Upper lobe of right lung (tissue), 1 donor: ENCODE measurements around the gene SPSB3. TPM values are rescaled to one million over a fixed set of nuclear protein-coding genes. Genes with fewer than 3 reads are reported as not detected.

Experiments
- ATAC-seq: fragments of 200-7000 bp; cut with Tn5 transposase; one replicate; pipeline ENCODE4 v1.9.1; 2020; ENCODE audit warnings: mild to moderate bottlenecking, moderate library complexity
- DNase-seq: peaks from one replicate; pipeline ENCODE4 v3.0.0-alpha.2; 2020
- H3K27ac ChIP-seq: fragments of 200-600 bp; one replicate; pipeline ENCODE4 v1.8.0; 2022
- H3K27me3 ChIP-seq: fragments of 200-600 bp; one replicate; pipeline ENCODE4 v1.8.0; 2022; ENCODE audit warnings: mild to moderate bottlenecking
- H3K36me3 ChIP-seq: fragments of 200-600 bp; one replicate; pipeline ENCODE4 v1.8.0; 2022
- H3K4me1 ChIP-seq: fragments of 200-600 bp; one replicate; pipeline ENCODE4 v1.8.0; 2022
- H3K4me3 ChIP-seq: fragments of 200-600 bp; one replicate; pipeline ENCODE4 v1.8.0; 2022; ENCODE audit warnings: mild to moderate bottlenecking
- H3K9me3 ChIP-seq: fragments of 200-600 bp; one replicate; pipeline ENCODE4 v1.8.0; 2022
- intact Hi-C: fragments of 100-400 bp; cut with DNase I; formaldehyde crosslinking; loops from one replicate; pipeline ENCODE4 v1.11.0; 2022
- total RNA-seq: library from RNA; stranded (reverse); fragmentation: NEBNext Ultra II Directional; extraction: Animal tissue kit (Norgen Biotek cat#: 25700); gene quantifications from one replicate; pipeline ENCODE4 v1.2.1, GENCODE V29; 2021
- TF ChIP-seq, protein P1 (sequence below): fragments of 200-600 bp; IDR thresholded peaks from one replicate; pipeline ENCODE4 v1.8.0; 2022; ENCODE audit warnings: antibody characterized with exemption
- donor health status: DM: no; HTN: yes; CAD: no; lungs with severe emphysema.

SPSB3 gene
- total RNA-seq, 1 donor from 2014 or later, result 43.0 TPM

DNA sequence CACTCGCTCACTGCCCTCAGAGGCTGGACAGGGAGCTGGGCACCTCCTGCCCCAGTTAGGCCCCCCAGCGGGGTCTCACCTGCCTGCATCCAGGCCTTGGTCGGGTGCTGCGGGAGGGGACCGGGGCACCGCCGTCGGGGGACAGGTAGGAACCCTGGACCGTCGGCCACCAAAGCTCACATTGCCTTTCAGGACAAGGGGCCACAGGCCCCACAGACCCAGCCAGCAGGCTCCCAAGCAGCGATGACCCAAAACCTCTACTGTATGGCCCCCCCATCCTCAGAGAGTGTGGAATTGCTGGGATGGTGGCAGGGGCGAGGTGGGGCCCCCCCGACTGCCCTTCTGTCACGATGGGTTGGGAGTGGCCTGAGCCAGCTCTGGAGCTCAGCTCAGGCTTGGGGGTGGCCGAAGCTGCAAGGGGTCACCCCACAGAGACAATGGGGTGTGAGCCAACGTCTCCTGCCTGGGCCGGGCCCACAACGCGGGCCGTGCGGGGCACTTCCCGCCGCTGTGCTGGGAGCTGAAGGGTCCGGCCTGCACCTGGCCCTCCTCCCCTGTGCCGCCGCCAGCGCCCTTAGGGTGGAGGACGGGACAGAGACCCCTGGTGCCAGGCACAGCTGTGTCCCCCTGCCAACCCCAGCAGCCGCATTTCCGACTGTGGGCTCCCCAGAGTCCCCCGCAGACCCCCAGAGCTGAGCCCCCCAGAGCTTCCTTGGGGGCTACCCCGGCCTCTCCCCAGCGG is 10.6 kb upstream of the SPSB3 start:
- DNase-seq (peak; percentile 66), ATAC-seq (no peak)
- intact Hi-C loops, result no loop called here
- Histone ChIP-seq H3K27ac (no peak overlapping the region), H3K27me3 (no peaks in the 10 kb centered on the region), H3K4me3 (peak overlapping the region; percentile 29), H3K36me3 (peaks cover 15% of the 10 kb centered on the region), H3K4me1 (no peaks in the 10 kb centered on the region), H3K9me3 (no peaks in the 10 kb centered on the region)
- TF ChIP-seq, protein P1, sequence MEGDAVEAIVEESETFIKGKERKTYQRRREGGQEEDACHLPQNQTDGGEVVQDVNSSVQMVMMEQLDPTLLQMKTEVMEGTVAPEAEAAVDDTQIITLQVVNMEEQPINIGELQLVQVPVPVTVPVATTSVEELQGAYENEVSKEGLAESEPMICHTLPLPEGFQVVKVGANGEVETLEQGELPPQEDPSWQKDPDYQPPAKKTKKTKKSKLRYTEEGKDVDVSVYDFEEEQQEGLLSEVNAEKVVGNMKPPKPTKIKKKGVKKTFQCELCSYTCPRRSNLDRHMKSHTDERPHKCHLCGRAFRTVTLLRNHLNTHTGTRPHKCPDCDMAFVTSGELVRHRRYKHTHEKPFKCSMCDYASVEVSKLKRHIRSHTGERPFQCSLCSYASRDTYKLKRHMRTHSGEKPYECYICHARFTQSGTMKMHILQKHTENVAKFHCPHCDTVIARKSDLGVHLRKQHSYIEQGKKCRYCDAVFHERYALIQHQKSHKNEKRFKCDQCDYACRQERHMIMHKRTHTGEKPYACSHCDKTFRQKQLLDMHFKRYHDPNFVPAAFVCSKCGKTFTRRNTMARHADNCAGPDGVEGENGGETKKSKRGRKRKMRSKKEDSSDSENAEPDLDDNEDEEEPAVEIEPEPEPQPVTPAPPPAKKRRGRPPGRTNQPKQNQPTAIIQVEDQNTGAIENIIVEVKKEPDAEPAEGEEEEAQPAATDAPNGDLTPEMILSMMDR, result no peak

- intact Hi-C loops, result no loop called here
- no peak overlapping the region for H3K27ac ChIP-seq
- no peaks in the 10 kb centered on the region for H3K9me3 ChIP-seq
- DNase-seq (peak; percentile 63), ATAC-seq (no peak)
- no peaks in the 10 kb centered on the region for H3K27me3 ChIP-seq
- no peaks in the 10 kb centered on the region for H3K4me1 ChIP-seq
- no peak overlapping the region for H3K4me3 ChIP-seq
- TF ChIP-seq, protein P1, result no peak
- peaks cover 22% of the 10 kb centered on the region for H3K36me3 ChIP-seq
These were observed 9.8 kb upstream of the SPSB3 start for GRCh38 chr16:1791943-1792812.

DNA sequence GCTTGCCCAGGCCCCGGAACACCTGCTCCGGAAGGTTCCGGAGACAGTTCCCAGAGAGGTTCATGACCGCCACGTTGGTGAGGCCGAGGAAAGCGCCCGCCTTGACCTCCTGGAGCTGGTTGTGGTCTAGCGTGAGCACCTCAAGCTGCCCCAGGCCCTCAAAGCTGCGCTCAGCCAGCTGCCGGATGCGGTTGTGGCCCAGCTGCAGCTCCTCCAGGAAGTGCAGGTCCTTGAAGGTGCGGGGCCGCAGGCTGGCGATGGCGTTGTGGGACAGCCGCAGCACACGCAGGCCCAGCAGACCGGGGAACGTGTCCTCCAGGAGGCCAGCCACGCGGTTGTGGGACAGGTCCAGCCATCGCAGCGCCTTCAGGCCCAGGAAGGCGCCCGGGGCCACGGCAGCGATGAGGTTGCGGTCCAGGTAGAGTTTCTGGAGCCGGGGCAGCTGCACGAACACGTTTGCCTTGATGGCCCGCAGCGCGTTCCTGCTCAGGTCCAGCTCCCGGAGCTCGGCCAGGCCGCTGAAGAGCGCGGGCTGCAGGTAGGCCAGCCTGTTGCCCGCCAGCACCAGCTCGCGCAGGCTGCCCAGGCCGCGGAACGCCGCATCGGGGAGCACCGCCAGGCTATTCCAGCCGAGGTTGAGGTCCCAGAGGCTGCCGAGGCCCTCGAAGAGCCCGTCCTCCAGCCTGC is 9.0 kb upstream of the SPSB3 start:
- peak; percentile 60 for DNase-seq
- Histone ChIP-seq H3K27ac (no peak overlapping the region), H3K36me3 (peaks cover 29% of the 10 kb centered on the region)

GRCh38 chr16:1790611-1791255 is 8.4 kb upstream of the SPSB3 start:
- Histone ChIP-seq H3K4me3 (no peak overlapping the region), H3K9me3 (no peaks in the 10 kb centered on the region), H3K27me3 (no peaks in the 10 kb centered on the region), H3K36me3 (peaks cover 29% of the 10 kb centered on the region), H3K27ac (no peak overlapping the region), H3K4me1 (no peaks in the 10 kb centered on the region)
- DNase-seq (peak; percentile 63), ATAC-seq (no peak)
- intact Hi-C loops, result no loop called here
- TF ChIP-seq, protein P1, result no peak

More for the DNA sequence above, 9.0 kb upstream of the SPSB3 start:
- no peak for ATAC-seq
- H3K27me3 ChIP-seq, result no peaks in the 10 kb centered on the region
- no peaks in the 10 kb centered on the region for H3K4me1 ChIP-seq
- H3K4me3 ChIP-seq, result no peak overlapping the region
- intact Hi-C loops, result no loop called here
- H3K9me3 ChIP-seq, result no peaks in the 10 kb centered on the region
- TF ChIP-seq, protein P1, result no peak

GRCh38 chr16:1790261-1790610 is 7.9 kb upstream of the SPSB3 start:
- TF ChIP-seq, protein P1, result no peak
- ATAC-seq (no peak), DNase-seq (no peak)
- H3K27ac ChIP-seq, result no peak overlapping the region
- H3K27me3 ChIP-seq, result no peaks in the 10 kb centered on the region
- no peaks in the 10 kb centered on the region for H3K4me1 ChIP-seq
- peaks cover 29% of the 10 kb centered on the region for H3K36me3 ChIP-seq
- H3K4me3 ChIP-seq, result no peak overlapping the region
- no peaks in the 10 kb centered on the region for H3K9me3 ChIP-seq
- intact Hi-C loops, result no loop called here
